PC-3 (cell line): ENCODE data around the gene GPC6. TPM values are rescaled to one million over a fixed set of nuclear protein-coding genes. Genes with fewer than 3 reads are reported as not detected.

Experiments
- ATAC-seq: fragments of 200-7000 bp; cut with Tn5 transposase; 2 replicates; pipeline ENCODE4 v1.9.1; 2020; ENCODE audit warnings: mild to moderate bottlenecking, moderate library complexity
- BruUV-seq: library from RNA; stranded (reverse); fragments of 400-500 nt; replicated peaks from 2 replicates; lab custom pipeline; 2021; lab: Mats Ljungman, UMichigan
- CTCF ChIA-PET: fragments of 300-600 bp; sonication (Branson Sonifier 250); formaldehyde crosslinking; loops from one replicate; lab custom pipeline; 2022; ENCODE audit warnings: antibody characterized with exemption; lab: Charles Lee
- POLR2A ChIA-PET: fragments of 300-600 bp; sonication (Branson Sonifier 250); formaldehyde crosslinking; loops from one replicate; lab custom pipeline; 2022; ENCODE audit warnings: antibody characterized with exemption; ENCODE audit not compliant: unreplicated experiment; lab: Charles Lee
- DNase-seq: peaks from one replicate; pipeline ENCODE4 v3.0.0-alpha.2; 2015
- H2AFZ ChIP-seq: fragments of 300-600 bp; sonication (generic); 2 replicates; pipeline ENCODE4 v1.6.0; 2016; ENCODE audit warnings: antibody characterized with exemption, low read length
- H3F3A ChIP-seq: fragments of 300-600 bp; sonication (generic); one replicate; pipeline ENCODE4 v1.6.0; 2017; ENCODE audit warnings: antibody characterized with exemption, low read length, control low read depth, mild to moderate bottlenecking; ENCODE audit not compliant: unreplicated experiment
- H3K27ac ChIP-seq: fragments of 300-600 bp; sonication (generic); 2 replicates; pipeline ENCODE4 v1.5.1; 2016; ENCODE audit warnings: mild to moderate bottlenecking, low read length
- H3K27me3 ChIP-seq: fragments of 300-600 bp; sonication (generic); 2 replicates; pipeline ENCODE4 v1.6.1; 2016; ENCODE audit warnings: low read length, mixed read lengths
- H3K36me3 ChIP-seq: fragments of 300-600 bp; sonication (generic); 2 replicates; pipeline ENCODE4 v1.6.1; 2016; ENCODE audit warnings: low read depth, mixed run types, low read length, mixed read lengths
- H3K4me1 ChIP-seq: fragments of 300-600 bp; sonication (generic); 2 replicates; pipeline ENCODE4 v1.5.1; 2016; ENCODE audit warnings: low read length; ENCODE audit not compliant: insufficient read depth
- H3K4me2 ChIP-seq: fragments of 300-600 bp; sonication (generic); 2 replicates; pipeline ENCODE4 v1.6.0; 2016; ENCODE audit warnings: low read length
- H3K4me3 ChIP-seq: fragments of 300-600 bp; sonication (generic); 2 replicates; pipeline ENCODE4 v1.5.1; 2016; ENCODE audit warnings: mild to moderate bottlenecking, low read length, mixed read lengths
- H3K79me2 ChIP-seq: fragments of 300-600 bp; sonication (generic); 2 replicates; pipeline ENCODE4 v1.6.1; 2017; ENCODE audit warnings: low read length, mixed read lengths
- H3K9ac ChIP-seq: fragments of 300-600 bp; sonication (generic); 2 replicates; pipeline ENCODE4 v1.6.0; 2016; ENCODE audit warnings: mild to moderate bottlenecking, low read length
- H3K9me2 ChIP-seq: fragments of 300-600 bp; sonication (generic); replicated peaks from 2 replicates; pipeline ENCODE4 v1.6.1; 2016; ENCODE audit warnings: mixed run types, low read length, mixed read lengths
- H3K9me3 ChIP-seq: fragments of 300-600 bp; sonication (generic); 2 replicates; pipeline ENCODE4 v1.6.1; 2016; ENCODE audit warnings: low read length, mixed read lengths
- H4K20me1 ChIP-seq: fragments of 300-600 bp; sonication (generic); 2 replicates; pipeline ENCODE4 v1.6.1; 2016; ENCODE audit warnings: low read length, mixed read lengths
- CTCF ChIP-seq: fragments of 300-600 bp; sonication (generic); conservative IDR thresholded peaks from 2 replicates; pipeline ENCODE4 v1.5.1; 2017; ENCODE audit warnings: antibody characterized with exemption, low read depth, mild to moderate bottlenecking, low read length
- EZH2 ChIP-seq: fragments of 300-600 bp; sonication (generic); IDR thresholded peaks from one replicate; pipeline ENCODE4 v1.6.1; 2017; ENCODE audit warnings: antibody characterized with exemption, mild to moderate bottlenecking, low read length; ENCODE audit not compliant: unreplicated experiment
- EZH2phosphoT487 ChIP-seq: fragments of 300-600 bp; sonication (generic); IDR thresholded peaks from 2 replicates; pipeline ENCODE4 v1.6.1; 2018; ENCODE audit warnings: mild to moderate bottlenecking, antibody characterized with exemption, low read length, borderline replicate concordance
- intact Hi-C: fragments of 100-400 bp; cut with micrococcal nuclease; formaldehyde crosslinking; loops from 2 replicates; pipeline ENCODE4 v1.9.0; 2023
- total RNA-seq: library from RNA; depleted of rRNA; stranded (reverse); fragments of >200 nt; gene quantifications from 2 replicates; pipeline ENCODE4 v1.2.3, GENCODE V29; 2014

Gene GPC6
- total RNA-seq, 1 experiment from 2014 or later: 3.5 TPM

GRCh38 chr13:94303644-94304174, 1077.1 kb downstream of the GPC6 start:
- CTCF ChIA-PET: no interaction called here
- no TSS peak for BruUV-seq

GRCh38 chr13:94305033-94305432, 1078.4 kb downstream of the GPC6 start:
- H3K27ac ChIP-seq: peak overlapping the region; percentile 97
- peaks cover 38% of the 10 kb centered on the region for H3K4me1 ChIP-seq
- CTCF ChIA-PET: no interaction called here
- H3K9ac ChIP-seq: peak overlapping the region; percentile 44
- H2AFZ ChIP-seq: no peak overlapping the region
- H3F3A ChIP-seq: peaks cover 7% of the 10 kb centered on the region
- ATAC-seq (peak; percentile 71), DNase-seq (peak; percentile 30)
- H3K4me3 ChIP-seq: peak overlapping the region; percentile 33; the same call in 1 of the 2 replicates
- H3K9me3 ChIP-seq: no peaks in the 10 kb centered on the region
- no peaks in the 10 kb centered on the region for H3K9me2 ChIP-seq
- H3K4me2 ChIP-seq: peak overlapping the region; percentile 72
- no TSS peak for BruUV-seq
- H4K20me1 ChIP-seq: no peaks in the 10 kb centered on the region
- POLR2A ChIA-PET: no interaction called here
- intact Hi-C loops: loop anchor here (1.0 kb wide), 2 partner anchors 33 to 96 kb away; no protein-coding TSS in a partner anchor
- TF ChIP-seq EZH2 (no peak), EZH2phosphoT487 (no peak), CTCF (no peak)
- H3K27me3 ChIP-seq: no peaks in the 10 kb centered on the region
- no peaks in the 10 kb centered on the region for H3K36me3 ChIP-seq
- H3K79me2 ChIP-seq: no peaks in the 10 kb centered on the region

More at GRCh38 chr13:94303644-94304174, 1077.1 kb downstream of the GPC6 start:
- Histone ChIP-seq H3K4me1 (peaks cover 32% of the 10 kb centered on the region), H3K9me3 (no peaks in the 10 kb centered on the region), H3K9me2 (no peaks in the 10 kb centered on the region), H3K4me3 (no peak overlapping the region), H3K36me3 (no peaks in the 10 kb centered on the region), H3K4me2 (no peak overlapping the region), H3K27ac (no peak overlapping the region), H3K27me3 (no peaks in the 10 kb centered on the region), H3K79me2 (no peaks in the 10 kb centered on the region), H3K9ac (no peak overlapping the region), H4K20me1 (no peaks in the 10 kb centered on the region), H3F3A (peaks cover 7% of the 10 kb centered on the region), H2AFZ (no peak overlapping the region)
- DNase-seq: no peak
- POLR2A ChIA-PET: interaction anchor here (0.6 kb wide), 1 partner anchor 910 kb away, joined by 5 read pairs; no protein-coding TSS in a partner anchor
- intact Hi-C loops: no loop called here
- no peak for ATAC-seq
- no peak for TF ChIP-seq EZH2
- no peak for TF ChIP-seq EZH2phosphoT487
- no peak for TF ChIP-seq CTCF

GRCh38 chr13:94305463-94305862, 1078.9 kb downstream of the GPC6 start:
- no peak overlapping the region for H2AFZ ChIP-seq
- no peaks in the 10 kb centered on the region for H3K9me3 ChIP-seq
- H3K9ac ChIP-seq: peak overlapping the region; percentile 66
- no peaks in the 10 kb centered on the region for H3K36me3 ChIP-seq
- CTCF ChIA-PET: no interaction called here
- no peaks in the 10 kb centered on the region for H3K27me3 ChIP-seq
- H3K9me2 ChIP-seq: no peaks in the 10 kb centered on the region
- peak overlapping the region; percentile 97 for H3K27ac ChIP-seq
- peaks cover 43% of the 10 kb centered on the region for H3K4me1 ChIP-seq
- POLR2A ChIA-PET: no interaction called here
- TF ChIP-seq EZH2 (no peak), CTCF (no peak), EZH2phosphoT487 (no peak)
- DNase-seq: peak; percentile 93
- ATAC-seq: peak; percentile 84
- intact Hi-C loops: loop anchor here (1.0 kb wide), 2 partner anchors 33 to 96 kb away; no protein-coding TSS in a partner anchor
- no peaks in the 10 kb centered on the region for H3K79me2 ChIP-seq
- BruUV-seq: no TSS peak
- H4K20me1 ChIP-seq: no peaks in the 10 kb centered on the region
- H3K4me2 ChIP-seq: peak overlapping the region; percentile 78
- H3K4me3 ChIP-seq: peak overlapping the region; percentile 53; the same call in 1 of the 2 replicates
- H3F3A ChIP-seq: peaks cover 7% of the 10 kb centered on the region
